ENCODE measurements around the gene ADCK2.
A peak's percentile ranks its signal among the peaks of the same experiment; 100 is the strongest.
"Not testable (repeated sequence)": the region's sequence is repeated elsewhere in the genome, so short reads cannot be mapped to it uniquely, and the experiment has no call there.

ADCK2 gene, protein sequence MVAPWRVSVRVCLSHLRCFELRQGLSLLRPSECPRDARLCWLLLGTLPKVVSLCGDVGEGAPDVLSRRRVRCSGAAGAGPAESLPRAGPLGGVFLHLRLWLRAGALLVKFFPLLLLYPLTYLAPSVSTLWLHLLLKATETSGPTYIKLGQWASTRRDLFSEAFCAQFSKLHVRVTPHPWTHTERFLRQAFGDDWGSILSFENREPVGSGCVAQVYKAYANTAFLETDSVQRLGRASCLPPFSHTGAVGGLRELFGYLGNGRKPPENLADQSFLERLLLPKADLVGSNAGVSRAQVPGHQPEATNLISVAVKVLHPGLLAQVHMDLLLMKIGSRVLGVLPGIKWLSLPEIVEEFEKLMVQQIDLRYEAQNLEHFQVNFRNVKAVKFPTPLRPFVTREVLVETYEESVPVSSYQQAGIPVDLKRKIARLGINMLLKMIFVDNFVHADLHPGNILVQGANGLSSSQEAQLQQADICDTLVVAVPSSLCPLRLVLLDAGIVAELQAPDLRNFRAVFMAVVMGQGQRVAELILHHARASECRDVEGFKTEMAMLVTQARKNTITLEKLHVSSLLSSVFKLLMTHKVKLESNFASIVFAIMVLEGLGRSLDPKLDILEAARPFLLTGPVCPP

DNA sequence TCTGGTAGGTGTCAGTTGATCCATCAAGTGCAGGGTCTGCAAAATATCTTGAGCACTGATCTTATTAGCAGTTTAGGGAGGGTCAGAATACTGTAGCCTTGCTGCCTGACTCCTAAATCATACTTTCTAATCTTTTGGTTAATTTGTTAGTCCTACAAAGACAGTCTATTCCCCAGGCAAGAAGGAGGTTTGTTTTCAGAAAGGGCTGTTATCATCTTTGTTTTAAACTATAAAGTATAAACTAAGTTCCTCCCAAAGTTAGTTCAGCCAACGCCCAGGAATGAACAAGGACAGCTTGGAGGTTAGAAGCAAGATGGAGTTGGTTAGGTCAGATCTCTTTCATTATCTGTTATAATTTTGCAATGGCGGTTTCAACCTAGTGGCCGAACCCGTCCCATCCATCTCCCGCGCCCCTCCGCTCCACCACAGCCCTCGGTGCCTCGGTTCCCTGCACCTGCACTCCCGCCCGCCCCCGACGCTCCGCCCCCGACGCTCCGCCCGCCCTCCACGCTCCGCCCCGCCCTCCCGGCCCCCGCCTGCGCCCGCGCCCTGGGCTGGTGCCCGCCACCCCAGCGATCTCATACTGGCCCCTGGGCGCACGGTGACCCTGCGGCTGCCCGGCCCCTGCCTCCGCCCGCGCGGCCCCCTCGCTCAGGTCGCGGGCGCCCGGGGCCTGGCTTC, at the start of gene ADCK2:
Gene ADCK2 (plus strand): TSS at position 564 of the 681 bp plus-strand sequence. CDS start 386 bp downstream, outside the sequence.
- in situ Hi-C loops (cut with HindIII; ENCODE audit: low pct_unique_long_range_greater_than_20kb, low sequenced_read_pairs) = no loop called here
- DNase-seq (ENCODE audit: low read depth in 1 of 2, low spot score in 1 of 2) = peak; percentile 64 to 80
- TF ChIP-seq JUND (IDR thresholded peaks at IDR 0.05; ENCODE audit: low read depth) = no peak

DNA sequence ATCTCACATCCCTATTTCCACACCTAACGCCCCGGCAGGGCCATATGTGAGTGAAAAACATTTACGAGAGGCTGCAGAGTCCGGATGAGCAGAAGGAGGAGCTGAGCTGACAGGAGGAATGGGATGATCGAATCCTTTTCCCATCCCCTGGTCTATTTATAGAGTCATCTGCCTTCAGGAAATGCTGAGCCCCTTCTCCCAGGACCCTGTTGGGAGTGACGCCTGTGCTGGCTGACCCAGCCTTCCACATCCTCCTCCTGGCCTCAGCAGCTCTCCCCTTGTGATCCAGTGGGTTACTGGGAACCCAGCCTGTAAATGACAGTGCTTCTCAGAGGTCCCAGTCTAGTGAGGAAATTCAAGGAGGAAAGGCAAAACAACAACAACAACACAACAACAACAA, 48.8 kb upstream of the ADCK2 start:
- in situ Hi-C loops (cut with HindIII; ENCODE audit: low pct_unique_long_range_greater_than_20kb, low sequenced_read_pairs) = no loop called here
- DNase-seq (ENCODE audit: low read depth in 1 of 2, low spot score in 1 of 2) = no peak
- no peak for TF ChIP-seq JUND (IDR thresholded peaks at IDR 0.05; ENCODE audit: low read depth)

DNA sequence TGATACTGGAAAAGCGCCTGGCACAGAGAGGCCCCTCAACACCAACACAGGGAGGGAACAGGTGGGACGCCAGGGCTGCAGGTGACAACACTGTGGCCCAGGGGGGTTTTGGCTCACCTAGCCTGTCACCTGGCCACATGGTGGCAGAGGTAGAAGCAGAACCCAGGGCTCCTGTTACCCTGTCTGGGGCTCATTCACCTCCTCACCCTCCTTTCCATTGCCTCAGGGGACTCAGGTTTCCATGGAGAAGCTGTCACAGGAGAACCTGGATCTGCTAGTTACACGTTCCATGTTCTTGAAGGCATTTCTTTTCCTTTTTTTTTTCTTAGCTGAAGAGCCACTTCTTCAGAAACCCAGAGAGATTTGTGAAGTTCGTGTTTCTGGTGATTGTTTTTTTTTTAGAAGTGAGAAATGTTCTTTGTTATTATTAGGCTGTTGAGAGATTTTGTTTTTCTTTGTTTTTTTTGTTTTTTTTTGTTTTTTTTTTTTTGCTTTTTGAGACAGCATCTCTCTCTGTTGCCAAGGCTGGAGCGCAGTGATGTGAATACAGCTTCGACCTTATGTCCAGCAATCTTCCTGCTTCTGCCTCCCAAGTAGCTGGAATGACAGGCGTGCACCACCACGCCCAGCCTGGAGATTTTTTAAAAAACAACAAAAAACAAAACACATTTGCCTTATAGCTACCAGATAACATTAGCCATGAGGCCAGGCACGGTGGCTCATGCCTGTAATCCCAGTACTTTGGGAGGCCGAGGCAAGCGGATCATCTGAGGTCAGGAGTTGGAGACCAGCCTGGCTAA, 48.2 kb upstream of the ADCK2 start:
- in situ Hi-C loops (cut with HindIII; ENCODE audit: low pct_unique_long_range_greater_than_20kb, low sequenced_read_pairs) = no loop called here
- DNase-seq (ENCODE audit: low read depth in 1 of 2, low spot score in 1 of 2) = peak in 1 of 2 experiments; percentile 85
- no peak for TF ChIP-seq JUND (IDR thresholded peaks at IDR 0.05; ENCODE audit: low read depth)

DNA sequence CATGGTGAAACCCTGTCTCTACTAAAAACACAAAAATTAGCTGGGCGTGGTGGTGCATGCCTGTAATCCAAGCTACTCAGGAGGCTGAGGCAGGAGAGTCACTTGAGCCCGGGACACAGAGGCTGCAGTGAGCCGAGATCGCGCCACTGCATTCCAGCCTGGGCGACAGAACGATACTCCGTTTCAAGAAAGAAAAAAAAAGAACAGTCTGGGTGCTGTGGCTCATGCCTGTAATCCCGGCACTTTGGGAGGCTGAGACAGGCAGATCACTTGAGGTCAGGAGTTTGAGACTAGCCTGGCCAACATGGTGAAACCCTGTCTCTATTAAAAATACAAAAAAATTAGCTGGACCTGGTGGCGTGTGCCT, 47.6 kb upstream of the ADCK2 start:
- in situ Hi-C loops (cut with HindIII; ENCODE audit: low pct_unique_long_range_greater_than_20kb, low sequenced_read_pairs); DNase-seq (ENCODE audit: low read depth in 1 of 2, low spot score in 1 of 2): not testable (repeated sequence)

DNA sequence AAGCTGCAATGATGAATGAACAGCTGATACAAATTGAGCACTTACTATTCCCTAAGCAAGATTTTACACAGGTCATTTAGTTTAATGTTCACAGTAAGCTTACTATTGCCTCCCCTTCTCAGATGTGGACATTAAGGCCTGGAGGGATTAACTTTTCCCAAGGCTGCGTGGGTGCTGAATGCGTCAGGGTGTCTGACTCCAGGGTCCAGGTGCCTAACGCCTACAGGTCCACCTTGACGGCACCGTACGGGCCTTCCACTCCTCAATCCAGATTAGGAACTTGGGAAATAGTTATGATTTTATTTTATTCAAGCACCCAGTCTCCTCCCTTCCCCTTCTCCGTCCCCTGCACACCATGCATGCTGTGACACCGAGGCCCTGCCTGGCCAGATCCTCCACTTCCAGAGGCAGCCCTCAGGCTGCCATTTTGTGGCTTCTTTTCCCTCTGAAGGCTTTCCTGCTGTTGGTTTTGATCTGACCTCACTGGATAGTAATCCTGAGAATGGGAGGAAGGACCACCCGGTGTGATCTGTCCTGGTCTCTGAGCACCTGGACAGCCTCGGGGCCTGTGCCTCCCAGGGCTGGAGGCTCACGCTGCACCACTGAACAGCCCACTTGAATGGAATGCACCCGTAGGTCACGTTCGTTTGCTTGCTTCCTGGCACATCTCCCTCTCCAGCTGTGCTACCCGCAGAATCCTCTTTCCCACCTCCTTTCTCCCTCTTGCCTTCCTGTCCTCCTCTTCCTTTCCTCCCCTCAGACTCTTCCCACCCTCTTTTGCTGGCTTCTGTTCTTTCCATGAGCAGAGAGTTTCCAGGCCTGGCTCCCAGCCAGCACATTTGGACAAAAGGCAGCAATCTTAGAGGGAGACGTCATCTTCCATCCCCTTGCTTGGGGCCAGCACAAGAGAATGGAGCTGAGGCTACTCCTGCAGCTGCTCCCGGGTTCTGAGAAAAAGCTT, 46.6 kb upstream of the ADCK2 start:
- peak in 1 of 2 experiments; percentile 32 for DNase-seq (ENCODE audit: low read depth in 1 of 2, low spot score in 1 of 2)
- in situ Hi-C loops (cut with HindIII; ENCODE audit: low pct_unique_long_range_greater_than_20kb, low sequenced_read_pairs) = no loop called here
- no peak for TF ChIP-seq JUND (IDR thresholded peaks at IDR 0.05; ENCODE audit: low read depth)

DNA sequence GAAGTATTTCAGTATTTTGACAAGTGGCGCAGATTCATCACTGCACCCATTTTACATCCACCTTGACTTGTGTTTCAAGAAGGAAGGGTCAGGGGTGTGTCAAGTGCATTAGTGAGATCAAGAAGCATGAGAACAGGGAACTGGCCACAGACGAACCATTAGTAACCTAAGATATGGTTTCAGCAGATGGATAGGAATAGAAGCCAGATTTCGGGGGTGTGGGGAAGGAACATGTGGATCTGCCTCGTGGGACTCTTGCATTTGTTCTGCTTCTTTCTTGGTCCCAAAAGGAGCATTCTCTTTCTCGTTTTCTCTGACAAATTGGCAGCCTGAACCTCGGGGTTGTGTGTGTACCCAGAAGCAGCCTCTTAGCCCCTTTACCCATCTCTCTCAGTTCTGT, 41.7 kb upstream of the ADCK2 start:
- DNase-seq (ENCODE audit: low read depth in 1 of 2, low spot score in 1 of 2) = no peak
- in situ Hi-C loops (cut with HindIII; ENCODE audit: low pct_unique_long_range_greater_than_20kb, low sequenced_read_pairs) = no loop called here
- no peak for TF ChIP-seq JUND (IDR thresholded peaks at IDR 0.05; ENCODE audit: low read depth)

DNA sequence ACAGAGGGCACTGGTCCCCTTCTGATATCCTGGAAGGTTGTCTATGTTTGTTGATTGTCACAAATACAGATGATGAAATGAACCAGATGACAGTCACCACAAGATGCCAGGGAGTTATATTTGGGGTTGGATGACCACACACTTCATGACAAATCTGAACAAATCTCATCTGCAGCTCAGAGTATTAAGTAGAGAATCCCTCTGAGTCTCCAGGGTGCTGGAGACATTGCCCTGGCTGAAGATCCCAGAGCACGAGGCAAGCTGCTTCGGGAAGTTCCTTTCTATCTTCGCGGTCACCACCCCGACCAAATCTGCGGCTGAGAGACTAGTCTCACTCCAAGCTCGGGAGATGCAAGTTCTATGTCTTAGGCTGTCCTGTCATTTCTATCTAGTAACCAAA, 41.1 kb upstream of the ADCK2 start:
- in situ Hi-C loops (cut with HindIII; ENCODE audit: low pct_unique_long_range_greater_than_20kb, low sequenced_read_pairs) = no loop called here
- no peak for TF ChIP-seq JUND (IDR thresholded peaks at IDR 0.05; ENCODE audit: low read depth)
- no peak for DNase-seq (ENCODE audit: low read depth in 1 of 2, low spot score in 1 of 2)

DNA sequence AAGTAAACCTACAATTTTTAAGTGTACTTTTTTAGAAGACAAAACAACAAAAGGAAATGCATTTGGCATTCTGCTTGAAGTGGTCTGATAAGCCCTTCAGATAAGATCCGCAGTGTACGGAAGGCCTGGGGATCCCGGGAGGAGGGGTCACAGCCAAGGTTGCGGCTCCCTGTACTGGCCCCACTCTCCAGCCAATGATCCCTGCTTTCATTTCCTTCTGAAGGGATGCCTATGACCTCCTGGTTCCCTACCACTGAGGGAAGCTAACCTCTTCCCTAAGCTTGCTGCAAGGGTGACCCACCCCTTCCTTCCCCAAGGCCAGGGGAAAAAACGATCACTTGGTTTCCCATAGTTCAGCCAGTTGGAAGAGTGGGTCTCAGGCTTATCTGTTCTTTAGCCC, 37.4 kb upstream of the ADCK2 start:
- no peak for TF ChIP-seq JUND (IDR thresholded peaks at IDR 0.05; ENCODE audit: low read depth)
- in situ Hi-C loops (cut with HindIII; ENCODE audit: low pct_unique_long_range_greater_than_20kb, low sequenced_read_pairs) = no loop called here
- DNase-seq (ENCODE audit: low read depth in 1 of 2, low spot score in 1 of 2) = no peak

DNA sequence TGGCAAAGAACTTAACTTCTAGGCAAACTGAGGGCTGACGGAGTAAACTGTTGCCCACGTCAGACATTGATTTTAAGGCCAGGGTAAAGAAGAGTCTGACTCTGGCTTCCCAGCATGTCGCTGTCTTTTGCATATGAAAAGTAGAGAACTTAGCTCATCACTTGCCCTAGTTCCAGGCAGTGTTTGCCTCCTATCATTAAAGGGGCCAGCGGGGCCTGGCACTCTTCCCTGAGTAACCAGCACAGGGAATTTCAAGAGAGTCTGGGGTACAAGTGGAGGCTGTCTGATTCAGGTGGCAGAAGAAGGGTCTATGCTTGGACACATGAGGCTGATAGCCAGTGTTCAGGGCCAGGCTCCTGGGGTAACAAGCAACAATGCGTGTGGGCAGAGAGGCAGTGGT, 36.9 kb upstream of the ADCK2 start:
- DNase-seq (ENCODE audit: low read depth in 1 of 2, low spot score in 1 of 2) = no peak
- TF ChIP-seq JUND (IDR thresholded peaks at IDR 0.05; ENCODE audit: low read depth) = no peak
- in situ Hi-C loops (cut with HindIII; ENCODE audit: low pct_unique_long_range_greater_than_20kb, low sequenced_read_pairs) = no loop called here

DNA sequence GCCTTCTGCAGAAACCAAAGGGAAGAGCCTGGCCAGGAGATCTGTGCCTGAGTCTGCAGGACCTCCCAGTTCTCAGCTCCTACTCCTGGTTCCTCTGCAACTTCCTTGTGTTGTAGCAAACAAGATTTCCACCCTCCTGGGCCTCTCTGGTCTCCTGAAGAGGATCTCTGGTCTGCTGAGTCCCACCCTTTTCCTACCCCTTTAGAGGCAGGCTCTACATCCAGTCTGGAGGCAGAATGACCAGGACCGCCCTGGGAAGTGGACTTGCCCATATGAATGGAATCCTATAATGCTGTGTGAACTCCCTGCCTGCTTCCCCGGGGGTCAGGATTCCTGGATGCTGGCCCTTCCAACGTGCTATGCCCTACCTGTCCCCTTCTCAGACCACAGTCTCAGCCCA, 35.3 kb upstream of the ADCK2 start:
- TF ChIP-seq JUND (IDR thresholded peaks at IDR 0.05; ENCODE audit: low read depth) = no peak
- in situ Hi-C loops (cut with HindIII; ENCODE audit: low pct_unique_long_range_greater_than_20kb, low sequenced_read_pairs) = no loop called here
- DNase-seq (ENCODE audit: low read depth in 1 of 2, low spot score in 1 of 2) = no peak

DNA sequence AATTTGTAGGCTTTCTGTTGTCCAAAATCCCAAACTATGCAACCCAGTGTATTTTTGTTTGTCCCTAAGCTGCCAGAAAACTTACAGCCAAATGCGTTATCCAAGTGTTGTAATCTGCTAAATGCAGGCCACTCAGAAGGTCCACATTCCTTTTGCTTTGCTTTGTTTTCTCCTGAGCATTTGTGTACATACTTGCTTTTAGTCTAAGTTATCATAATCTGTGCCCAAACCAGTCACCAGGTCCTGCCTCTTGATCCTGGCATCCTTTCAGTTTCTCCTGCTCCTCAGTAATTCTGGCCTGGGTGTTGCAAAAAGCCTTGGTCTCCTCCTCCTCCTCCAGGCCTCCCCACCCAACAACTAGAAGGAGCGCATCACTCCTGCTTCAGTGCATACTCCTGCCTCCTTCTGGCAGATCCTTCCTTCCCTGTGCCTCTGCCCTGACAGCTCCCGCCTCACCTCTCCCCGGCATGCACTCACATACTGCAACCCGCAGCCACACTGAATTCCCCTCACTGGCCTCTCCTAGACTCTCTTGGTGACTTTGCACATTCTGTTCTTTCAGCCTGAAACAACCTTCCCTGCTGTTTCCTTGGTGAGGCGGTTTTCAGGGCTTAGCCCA, 34.5 kb upstream of the ADCK2 start:
- peak in 1 of 2 experiments; percentile 6 for DNase-seq (ENCODE audit: low read depth in 1 of 2, low spot score in 1 of 2)
- in situ Hi-C loops (cut with HindIII; ENCODE audit: low pct_unique_long_range_greater_than_20kb, low sequenced_read_pairs) = no loop called here
- no peak for TF ChIP-seq JUND (IDR thresholded peaks at IDR 0.05; ENCODE audit: low read depth)
